ENCODE data around the gene RIOX2.

The RIOX2 gene

DNA sequence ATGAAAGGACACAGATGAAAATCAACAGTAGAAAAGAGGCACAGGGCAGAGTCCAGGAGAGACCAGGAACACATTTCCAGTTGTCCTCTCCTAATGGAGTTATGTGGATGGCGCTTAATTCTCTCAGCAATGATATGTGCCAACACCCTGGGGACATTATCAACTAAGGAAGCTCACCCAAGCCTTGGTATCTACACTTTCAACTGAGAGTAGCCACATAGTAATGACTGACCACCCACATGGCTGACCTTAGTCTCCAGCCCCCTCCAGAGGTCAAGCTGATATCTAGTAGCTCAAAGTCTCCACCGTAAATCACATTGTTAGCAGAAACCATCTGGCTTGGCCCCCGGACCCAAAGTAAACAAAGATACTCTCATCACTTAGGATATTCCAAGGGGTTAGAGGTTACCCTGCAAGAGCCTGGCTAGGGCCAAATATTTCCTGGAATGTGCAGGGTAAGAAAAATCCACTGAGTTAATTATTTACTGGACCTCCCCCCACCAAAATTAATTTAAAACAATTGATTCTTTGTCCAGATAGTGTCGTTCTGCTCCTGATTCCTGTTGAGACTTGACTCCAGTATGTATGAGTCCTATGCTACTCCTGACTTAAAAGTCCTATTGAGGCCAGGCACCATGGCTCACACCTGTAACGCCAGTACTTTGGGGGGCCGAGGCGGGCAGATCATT, 38.1 kb upstream of the RIOX2 start:
- no peak overlapping the region for H3K4me3 ChIP-seq (replicated peaks; ENCODE audit: low read depth, low read length)
- TF ChIP-seq, protein P1, sequence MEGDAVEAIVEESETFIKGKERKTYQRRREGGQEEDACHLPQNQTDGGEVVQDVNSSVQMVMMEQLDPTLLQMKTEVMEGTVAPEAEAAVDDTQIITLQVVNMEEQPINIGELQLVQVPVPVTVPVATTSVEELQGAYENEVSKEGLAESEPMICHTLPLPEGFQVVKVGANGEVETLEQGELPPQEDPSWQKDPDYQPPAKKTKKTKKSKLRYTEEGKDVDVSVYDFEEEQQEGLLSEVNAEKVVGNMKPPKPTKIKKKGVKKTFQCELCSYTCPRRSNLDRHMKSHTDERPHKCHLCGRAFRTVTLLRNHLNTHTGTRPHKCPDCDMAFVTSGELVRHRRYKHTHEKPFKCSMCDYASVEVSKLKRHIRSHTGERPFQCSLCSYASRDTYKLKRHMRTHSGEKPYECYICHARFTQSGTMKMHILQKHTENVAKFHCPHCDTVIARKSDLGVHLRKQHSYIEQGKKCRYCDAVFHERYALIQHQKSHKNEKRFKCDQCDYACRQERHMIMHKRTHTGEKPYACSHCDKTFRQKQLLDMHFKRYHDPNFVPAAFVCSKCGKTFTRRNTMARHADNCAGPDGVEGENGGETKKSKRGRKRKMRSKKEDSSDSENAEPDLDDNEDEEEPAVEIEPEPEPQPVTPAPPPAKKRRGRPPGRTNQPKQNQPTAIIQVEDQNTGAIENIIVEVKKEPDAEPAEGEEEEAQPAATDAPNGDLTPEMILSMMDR (IDR thresholded peaks at IDR 0.05; ENCODE audit: low read depth, low read length, missing control alignments), result no peak
- no peak for DNase-seq (ENCODE audit: extremely low read depth, low read depth)

DNA sequence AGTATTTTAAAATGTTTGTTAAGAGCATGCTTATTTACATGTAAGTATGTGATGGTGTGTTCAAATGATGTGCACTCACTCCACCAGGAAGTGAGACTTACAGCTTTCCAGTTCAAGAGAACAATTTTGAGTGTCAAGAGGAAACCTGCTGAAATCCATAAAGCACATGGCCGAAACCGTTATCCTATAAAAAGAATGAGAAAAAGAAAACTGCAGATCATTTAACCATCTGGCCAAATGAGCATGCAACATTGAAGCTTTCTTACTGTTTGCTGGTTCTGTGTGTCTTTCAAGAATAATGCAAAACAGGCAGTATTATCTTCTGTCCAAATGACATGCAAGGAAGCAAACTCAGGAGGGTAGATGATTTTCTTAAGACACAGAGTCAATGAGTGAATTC, 36.6 kb upstream of the RIOX2 start:
- DNase-seq (ENCODE audit: extremely low read depth, low read depth), result no peak
- TF ChIP-seq, protein P1 (IDR thresholded peaks at IDR 0.05; ENCODE audit: low read depth, low read length, missing control alignments), result no peak

DNA sequence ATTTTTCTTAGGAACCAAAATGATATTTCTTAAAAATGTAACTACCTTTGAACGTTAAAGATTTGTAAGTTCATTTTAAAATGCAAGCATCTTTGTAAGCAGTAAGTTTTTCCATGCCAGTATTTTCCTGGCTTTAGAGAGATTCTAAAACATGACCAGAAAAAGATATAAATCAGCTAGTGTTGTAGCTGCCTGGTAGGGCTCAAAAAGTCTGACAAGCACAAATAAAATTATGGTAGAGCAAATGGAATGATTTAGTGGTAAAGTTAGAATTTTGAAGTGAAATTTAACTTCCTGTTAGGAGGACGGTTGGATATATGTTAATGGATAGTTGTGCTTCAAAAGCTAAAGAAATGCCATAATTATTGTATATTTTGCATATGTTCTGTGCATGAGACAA, 33.2 kb upstream of the RIOX2 start:
- no peak for DNase-seq (ENCODE audit: extremely low read depth, low read depth)
- TF ChIP-seq, protein P1 (IDR thresholded peaks at IDR 0.05; ENCODE audit: low read depth, low read length, missing control alignments), result no peak
- no peak overlapping the region for H3K4me3 ChIP-seq (replicated peaks; ENCODE audit: low read depth, low read length)

More for the DNA sequence above, 36.6 kb upstream of the RIOX2 start:
- H3K4me3 ChIP-seq (replicated peaks; ENCODE audit: low read depth, low read length), result no peak overlapping the region

DNA sequence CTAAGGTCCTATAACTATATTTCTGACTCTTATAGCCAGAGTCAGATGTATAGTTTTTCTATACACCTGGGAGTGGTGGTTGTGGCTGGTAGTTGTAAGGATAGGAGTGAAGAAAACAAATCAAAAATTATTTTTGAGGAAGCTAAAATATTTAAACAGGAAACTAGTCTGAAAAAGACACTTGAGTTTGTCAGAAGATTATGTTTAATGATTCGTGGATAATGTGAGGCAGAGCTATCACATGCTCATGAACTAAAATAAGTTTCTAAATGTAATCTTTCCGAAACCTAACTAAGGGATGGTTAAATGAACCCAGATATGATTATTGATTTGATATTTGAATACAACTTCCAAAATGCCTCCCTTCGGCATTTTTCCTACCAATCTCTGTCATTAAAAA, 32.5 kb upstream of the RIOX2 start:
- H3K4me3 ChIP-seq (replicated peaks; ENCODE audit: low read depth, low read length), result no peak overlapping the region
- no peak for DNase-seq (ENCODE audit: extremely low read depth, low read depth)
- TF ChIP-seq, protein P1 (IDR thresholded peaks at IDR 0.05; ENCODE audit: low read depth, low read length, missing control alignments), result no peak

DNA sequence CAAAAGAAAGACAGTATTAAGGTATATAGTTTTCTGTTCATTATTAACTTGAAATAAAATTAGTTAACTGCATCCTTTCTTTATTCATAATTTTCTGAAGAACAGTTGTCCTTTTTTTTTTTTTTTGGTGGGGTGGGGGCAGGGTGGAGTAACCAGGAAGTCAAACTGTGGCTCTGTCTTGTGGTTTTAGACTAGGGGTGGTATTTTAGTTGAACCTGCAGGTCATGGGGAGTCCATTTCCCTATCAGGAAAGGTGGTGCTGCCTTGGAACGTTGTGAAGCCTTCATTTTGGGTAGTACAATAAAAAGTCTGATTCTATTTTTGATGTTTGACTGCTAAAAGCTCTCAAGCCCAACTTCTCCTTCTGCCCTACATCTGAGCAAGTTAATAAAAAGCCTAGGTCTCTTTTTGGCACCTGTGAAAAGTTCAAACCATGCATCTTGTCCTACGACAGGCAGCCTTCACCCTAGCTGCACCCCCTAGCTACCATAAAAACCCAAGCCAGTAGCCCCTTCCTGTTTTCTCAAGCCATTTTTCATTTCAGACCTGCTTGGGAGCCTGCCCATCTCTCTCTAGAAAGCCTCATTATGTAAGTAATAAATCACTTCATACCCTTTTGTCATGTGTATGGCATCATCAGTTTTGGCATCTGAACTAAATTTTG, 31.2 kb upstream of the RIOX2 start:
- H3K4me3 ChIP-seq (replicated peaks; ENCODE audit: low read depth, low read length), result no peak overlapping the region
- TF ChIP-seq, protein P1 (IDR thresholded peaks at IDR 0.05; ENCODE audit: low read depth, low read length, missing control alignments), result no peak
- no peak for DNase-seq (ENCODE audit: extremely low read depth, low read depth)

DNA sequence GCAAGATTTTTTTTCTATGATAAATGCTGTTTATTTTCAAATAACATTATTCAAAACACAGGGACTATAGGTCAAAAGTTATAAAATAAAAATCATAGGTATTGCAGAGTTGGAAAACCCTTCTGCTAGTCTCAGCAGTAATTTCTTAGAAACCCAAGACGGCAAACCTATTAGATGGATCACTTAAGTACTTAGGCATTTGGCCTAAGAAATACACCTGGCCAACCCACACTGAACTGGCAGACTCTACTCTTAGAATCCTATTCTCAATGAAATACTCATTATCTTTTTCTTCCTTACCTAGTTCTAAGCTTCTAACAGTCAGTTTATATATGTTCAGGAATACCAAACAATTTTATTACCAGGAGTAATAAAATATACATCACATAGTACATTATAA, 30.5 kb upstream of the RIOX2 start:
- no peak overlapping the region for H3K4me3 ChIP-seq (replicated peaks; ENCODE audit: low read depth, low read length)
- DNase-seq (ENCODE audit: extremely low read depth, low read depth), result no peak
- TF ChIP-seq, protein P1 (IDR thresholded peaks at IDR 0.05; ENCODE audit: low read depth, low read length, missing control alignments), result no peak
